Activated CD4-positive, alpha-beta T cell treated with anti-CD3 and anti-CD28 coated beads, Interleukin-2, amount 50 U/mL, for 1 hour (primary cell): Measurements from ENCODE around the gene KIAA0586.

ENCODE experiments used
- DNase-seq: peaks from one replicate; pipeline ENCODE4 v3.0.0-alpha.2; 2020

The KIAA0586 gene

DNA sequence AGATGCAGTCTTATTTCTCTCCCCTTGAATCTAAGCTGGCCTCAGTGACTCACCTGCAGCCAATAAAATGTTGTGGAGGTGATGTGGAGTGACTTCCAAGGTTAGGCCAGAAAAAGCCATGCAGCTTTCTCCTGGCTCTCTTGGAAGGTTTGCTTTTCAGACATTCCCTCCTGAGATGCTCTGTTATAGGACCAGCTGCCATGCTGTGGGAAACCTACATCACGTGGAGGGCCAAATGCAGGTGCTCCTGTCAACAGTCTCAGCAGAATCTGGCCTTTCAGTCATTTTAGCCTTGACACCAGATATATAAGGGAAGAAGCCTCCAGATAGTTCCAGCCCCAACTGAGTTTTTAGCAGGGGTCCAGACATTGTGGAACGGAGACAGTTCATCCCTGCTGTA is 172.2 kb downstream of the KIAA0586 start:
- DNase-seq = no peak
